ELR (cell line): ENCODE results near the gene PRKCZ.

ENCODE experiments used
- DNase-seq: peaks from one replicate; pipeline ENCODE4 v3.0.0-alpha.2; 2015; ENCODE audit warnings: low read depth

Gene PRKCZ

GRCh38 chr1:2061065-2061778, 11.0 kb downstream of the PRKCZ start:
- peak; percentile 12 for DNase-seq

GRCh38 chr1:2065699-2066098, 15.5 kb downstream of the PRKCZ start:
- no peak for DNase-seq

GRCh38 chr1:2067393-2067792, 17.2 kb downstream of the PRKCZ start:
- no peak for DNase-seq

- DNase-seq: no peak
Measured at GRCh38 chr1:2067981-2068380, 17.8 kb downstream of the PRKCZ start.

DNA sequence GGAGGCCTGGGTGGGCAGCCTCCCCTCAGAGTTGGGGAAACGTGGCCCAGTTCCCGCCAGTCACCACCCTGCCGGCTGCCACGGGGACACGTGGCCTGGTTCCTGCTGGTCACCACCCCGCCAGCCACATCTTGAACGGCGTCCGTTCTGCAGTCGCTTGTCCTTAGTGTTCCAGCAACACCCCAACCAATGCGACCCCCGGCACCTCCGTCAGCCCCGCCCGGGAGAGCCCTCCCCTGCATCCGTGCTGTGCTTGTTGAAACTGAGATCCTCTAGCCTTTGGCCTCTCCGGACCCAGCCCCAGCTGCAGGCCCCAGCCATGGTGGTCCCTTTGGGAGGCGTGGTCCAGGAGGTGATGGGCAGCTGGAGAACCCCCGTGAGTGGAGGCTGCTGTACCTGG, 18.7 kb downstream of the PRKCZ start:
- no peak for DNase-seq

DNA sequence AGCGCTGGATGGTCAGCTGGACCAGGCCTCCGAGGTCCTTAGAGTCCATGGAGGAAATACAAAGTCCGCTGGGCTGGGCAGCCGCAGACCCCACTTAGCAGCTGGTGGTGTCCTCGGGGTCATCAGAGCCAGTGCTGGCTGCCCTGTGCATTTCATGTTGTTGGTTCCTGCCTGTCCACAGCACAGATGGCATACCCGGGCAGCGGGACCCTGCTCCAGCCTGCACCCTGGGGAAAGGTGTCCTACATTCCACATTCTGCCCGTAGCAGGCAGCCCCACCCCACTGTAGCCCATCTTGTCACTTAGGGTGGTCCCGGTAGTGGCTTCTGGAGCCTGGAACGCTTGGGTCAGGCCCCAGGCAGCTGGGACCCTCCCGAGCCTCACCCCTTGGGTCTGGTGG, 19.8 kb downstream of the PRKCZ start:
- DNase-seq: no peak

DNA sequence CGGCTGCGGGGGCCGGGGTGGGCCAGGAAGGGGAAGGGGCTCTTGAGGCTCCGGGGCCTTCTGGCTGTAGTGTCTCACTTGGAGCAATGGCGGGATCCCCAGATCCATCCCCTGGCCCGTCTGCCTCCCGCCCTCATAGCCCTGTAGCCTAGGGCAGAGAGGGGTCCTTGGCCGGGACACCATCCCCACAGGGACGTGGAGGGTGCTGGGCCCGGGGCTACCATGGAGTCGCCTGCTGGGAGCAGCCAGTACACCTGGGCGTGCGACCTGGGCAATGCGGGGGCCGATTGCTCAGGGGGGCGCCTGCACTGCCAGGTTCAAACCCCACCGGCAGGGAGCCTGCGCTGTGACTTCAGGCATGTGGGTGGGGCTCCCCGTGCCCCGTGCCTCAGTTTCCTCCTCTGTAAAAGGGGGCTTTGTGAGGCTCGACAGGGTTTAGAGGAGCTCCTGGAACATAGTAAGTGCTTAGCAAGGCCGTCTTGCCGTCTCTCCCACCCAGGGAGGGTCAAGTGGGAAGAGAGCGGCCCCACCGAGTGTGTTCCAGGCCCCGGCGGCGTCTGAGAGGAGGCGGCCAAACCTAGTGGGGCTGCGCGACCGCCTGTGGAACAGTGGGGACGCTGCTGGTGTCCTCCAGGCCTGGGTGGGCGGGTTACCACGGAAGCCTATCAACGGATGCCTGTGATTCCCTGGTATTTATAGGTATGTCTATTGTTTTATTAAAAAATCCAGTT, 20.8 kb downstream of the PRKCZ start:
- no peak for DNase-seq

GRCh38 chr1:2072109-2072806, 22.0 kb downstream of the PRKCZ start:
- DNase-seq: no peak

- DNase-seq: no peak
Measured at GRCh38 chr1:2072891-2073290, 22.7 kb downstream of the PRKCZ start.

DNA sequence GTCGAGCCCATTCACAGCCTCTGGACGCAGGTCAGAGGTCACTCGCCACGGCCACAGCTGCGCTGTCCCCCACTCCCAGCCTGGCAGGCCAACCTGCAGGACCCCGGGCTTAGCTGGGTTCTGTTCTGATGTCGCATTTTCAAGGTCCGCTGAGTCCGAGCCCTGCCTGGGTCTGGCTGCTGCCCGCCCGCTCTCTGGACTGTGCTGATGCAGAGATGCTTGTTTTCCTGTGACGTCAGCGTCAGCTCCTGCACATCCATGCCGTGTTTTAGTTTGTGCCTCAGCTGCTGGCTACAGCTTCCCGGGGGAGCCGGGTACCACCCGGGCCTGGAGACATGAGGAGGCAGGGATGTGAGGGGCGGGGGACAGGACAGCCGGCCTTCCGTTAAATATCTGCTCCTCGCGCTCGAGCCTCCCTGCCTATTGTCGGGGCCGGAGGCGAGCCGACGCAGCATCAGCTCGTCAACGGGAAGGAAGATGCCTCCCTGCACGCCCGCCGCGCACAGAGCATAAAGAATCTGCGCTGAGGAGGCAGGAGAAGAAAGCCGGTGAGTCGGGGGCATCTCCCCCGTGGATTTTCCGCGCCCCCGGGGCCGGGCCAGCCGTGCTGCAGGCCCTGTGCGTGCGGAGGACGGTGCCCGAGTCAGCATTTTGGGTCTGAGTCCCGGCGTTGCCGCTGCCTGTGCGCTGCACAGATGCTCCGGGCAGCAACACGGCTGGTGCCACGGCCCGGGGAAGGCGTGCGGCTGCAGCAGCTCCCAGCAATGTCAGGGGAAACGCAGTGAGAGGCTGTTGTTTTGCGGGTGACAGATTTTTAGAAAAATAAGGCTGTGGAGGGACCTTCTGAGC, 23.4 kb downstream of the PRKCZ start:
- DNase-seq: peak; percentile 55

GRCh38 chr1:2074396-2074795, 24.2 kb downstream of the PRKCZ start:
- DNase-seq: no peak

- DNase-seq: no peak
Measured at GRCh38 chr1:2074944-2075740, 24.9 kb downstream of the PRKCZ start.

GRCh38 chr1:2076826-2077225, 26.6 kb downstream of the PRKCZ start:
- no peak for DNase-seq

GRCh38 chr1:2078170-2078569, 28.0 kb downstream of the PRKCZ start:
- no peak for DNase-seq

DNA sequence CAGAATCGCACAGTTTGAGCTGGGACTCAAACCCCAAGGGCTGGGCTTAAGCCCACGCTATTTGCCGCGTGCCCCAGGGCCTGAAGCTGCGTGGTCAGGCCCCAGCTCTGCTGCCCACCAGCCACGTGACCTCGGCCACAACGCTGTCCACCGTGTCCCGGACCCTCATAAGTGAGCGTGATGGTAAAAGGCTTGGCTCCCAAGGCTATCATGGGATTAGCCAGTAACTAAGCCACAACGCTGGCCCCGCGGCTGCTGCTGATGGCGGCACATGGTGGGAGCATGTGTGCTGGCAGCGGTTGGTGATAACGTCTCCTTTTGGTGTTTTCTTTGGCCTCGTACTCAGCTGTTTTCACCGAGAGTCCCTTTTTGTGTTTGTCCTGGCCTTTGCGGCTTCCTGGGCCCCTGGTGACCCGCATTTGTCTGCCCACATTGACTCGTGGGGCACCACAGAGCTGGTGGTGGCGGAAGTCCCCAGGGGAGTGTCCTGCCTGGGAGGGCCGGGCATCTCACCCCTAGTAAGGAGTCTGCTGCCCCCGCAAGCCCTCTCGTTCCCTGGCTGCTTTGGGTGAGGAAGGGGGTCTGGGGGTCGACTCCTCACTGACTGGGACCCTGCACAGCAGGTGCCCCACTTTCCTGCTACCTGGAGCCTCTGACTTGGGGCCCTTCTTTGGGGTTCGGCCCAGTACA, 29.3 kb downstream of the PRKCZ start:
- no peak for DNase-seq

- DNase-seq: no peak
Measured at GRCh38 chr1:2080140-2080539, 29.9 kb downstream of the PRKCZ start.

GRCh38 chr1:2080884-2081283, 30.7 kb downstream of the PRKCZ start:
- no peak for DNase-seq

DNA sequence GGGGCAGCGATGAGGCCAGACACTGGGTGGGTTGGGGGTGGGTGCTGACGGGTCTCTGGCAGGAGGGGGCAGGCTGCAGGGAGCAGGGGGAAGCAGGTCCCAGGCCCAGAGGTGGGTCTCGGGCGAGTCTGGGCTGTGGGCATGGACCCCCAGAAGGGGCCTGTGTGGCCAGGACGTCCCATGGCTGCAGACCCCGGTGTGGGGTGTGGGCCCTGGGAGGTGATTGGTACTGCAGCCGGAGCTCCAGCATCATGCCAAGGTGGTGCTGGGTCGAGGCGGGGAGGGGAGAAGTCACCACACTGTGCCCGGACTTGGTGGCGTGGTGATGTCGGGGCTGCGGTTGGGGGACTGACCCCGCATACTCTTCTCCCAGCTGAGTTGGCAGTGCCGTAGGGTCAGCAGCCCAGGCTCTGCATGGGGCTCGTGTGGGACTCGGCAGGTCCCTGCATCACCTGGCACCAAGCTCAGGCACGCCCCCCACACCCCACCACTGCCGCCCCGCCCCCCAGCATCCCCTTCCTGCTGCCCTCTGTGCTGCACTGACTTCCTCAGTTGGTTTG, 31.2 kb downstream of the PRKCZ start:
- no peak for DNase-seq

DNA sequence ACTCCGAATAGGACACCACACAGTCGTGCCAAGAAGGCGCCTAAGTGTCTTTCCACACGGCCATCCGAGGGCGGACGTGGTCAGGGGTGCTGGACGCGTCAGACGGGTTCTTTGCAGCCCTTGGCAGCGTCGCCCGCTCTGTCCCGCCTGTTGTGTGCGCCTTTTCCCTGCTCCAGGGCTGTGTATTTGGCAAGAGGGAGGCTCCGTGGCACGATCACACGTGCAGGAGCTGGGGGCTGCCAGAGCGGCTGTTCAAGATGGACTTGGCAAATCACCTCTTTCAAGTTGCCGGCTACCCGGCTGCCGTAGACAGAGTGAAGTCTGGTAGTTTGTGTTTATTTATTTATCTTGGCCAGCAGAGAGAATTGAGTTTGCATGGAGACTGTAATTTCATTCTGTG, 31.9 kb downstream of the PRKCZ start:
- DNase-seq: no peak

DNA sequence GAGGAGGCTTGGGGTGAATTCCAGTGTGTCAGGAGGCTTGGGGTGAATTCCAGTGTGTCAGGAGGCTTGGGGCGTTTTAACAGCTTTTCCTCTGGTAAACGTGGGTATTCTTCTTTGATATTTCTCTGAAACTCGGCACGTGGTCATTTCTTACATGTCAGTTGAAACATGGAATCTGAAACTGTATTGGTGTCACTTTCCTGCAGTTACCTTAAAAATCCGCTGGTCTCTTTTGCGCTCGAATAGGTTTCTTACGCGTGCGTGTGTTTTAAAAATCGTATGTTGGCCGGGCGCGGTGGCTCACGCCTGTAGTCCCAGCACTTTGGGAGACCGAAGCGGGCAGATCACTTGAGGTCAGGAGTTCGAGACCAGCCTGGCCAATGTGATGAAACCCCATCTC, 33.5 kb downstream of the PRKCZ start:
- DNase-seq: no peak
